Inferior parietal cortex (tissue), 1 donor: ENCODE data around the gene APPL2.
"Not testable (repeated sequence)": the region's sequence is repeated elsewhere in the genome, so short reads cannot be mapped to it uniquely, and the experiment has no call there.

Experiments
- DNase-seq: peaks from one replicate; pipeline ENCODE4 v3.0.0-alpha.2; 2016; ENCODE audit errors: extremely low spot score

The APPL2 gene

DNA sequence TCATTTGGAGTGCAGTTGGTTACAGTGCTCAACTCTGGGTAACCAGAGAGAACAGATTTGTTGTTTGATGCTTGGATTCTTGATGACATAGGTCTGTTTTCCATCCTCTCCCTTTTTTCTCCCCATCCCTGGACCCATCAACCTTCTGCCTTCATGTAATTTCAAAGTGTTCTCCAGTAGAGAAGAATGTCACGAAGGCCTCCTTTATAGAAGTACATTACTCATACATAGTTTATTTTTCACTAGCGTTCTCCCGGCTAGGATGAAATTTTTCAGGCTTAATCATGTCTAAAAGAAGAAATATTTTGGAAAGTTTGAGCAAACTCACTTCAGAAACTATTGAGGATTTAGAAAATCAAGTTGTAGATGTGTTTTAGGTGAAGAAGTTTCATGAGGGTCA lies 20.9 kb upstream of the APPL2 start:
- no peak for DNase-seq

GRCh38 chr12:105256431-105256830 lies 20.5 kb upstream of the APPL2 start:
- not testable (repeated sequence) for DNase-seq

GRCh38 chr12:105256011-105256410 lies 20.0 kb upstream of the APPL2 start:
- DNase-seq, result no peak

DNA sequence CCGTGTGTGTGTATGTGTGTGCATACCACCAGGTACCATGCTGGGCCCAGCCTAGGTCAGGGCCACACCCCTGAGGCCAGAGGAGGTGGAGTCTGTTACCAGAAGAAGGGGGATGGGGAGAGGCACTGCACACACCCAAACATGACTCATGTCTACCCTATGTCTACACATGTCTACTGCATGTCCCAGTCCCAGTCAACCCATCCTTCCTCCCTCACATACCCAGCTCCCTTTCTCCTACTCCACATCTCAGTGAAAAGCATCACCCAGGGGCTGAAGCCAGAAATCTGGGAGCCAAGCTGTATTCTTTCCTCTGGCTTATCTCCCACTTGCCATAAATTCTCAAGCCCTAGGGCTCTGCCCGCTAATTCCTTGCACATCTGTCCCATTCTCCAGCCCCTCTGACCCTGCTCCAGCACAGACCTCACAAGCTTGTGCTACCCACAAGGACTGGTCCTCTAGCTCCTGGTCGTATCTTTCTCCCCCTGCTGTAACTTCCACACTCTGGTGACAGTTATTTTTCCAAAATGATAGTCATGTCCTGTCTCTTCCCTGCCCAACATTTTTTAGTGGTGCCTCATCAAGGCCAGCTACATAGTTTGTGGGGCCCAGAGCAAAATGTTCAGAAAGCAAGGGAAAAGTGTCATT lies 18.0 kb upstream of the APPL2 start:
- DNase-seq, result no peak

GRCh38 chr12:105252901-105253300 lies 16.9 kb upstream of the APPL2 start:
- DNase-seq, result no peak

- not testable (repeated sequence) for DNase-seq
Observed at GRCh38 chr12:105245776-105246427, 9.9 kb upstream of the APPL2 start.

GRCh38 chr12:105245291-105245690 lies 9.3 kb upstream of the APPL2 start:
- no peak for DNase-seq

GRCh38 chr12:105240228-105240627 lies 4.3 kb upstream of the APPL2 start:
- no peak for DNase-seq

GRCh38 chr12:105239304-105239703 lies 3.3 kb upstream of the APPL2 start:
- DNase-seq, result no peak

DNA sequence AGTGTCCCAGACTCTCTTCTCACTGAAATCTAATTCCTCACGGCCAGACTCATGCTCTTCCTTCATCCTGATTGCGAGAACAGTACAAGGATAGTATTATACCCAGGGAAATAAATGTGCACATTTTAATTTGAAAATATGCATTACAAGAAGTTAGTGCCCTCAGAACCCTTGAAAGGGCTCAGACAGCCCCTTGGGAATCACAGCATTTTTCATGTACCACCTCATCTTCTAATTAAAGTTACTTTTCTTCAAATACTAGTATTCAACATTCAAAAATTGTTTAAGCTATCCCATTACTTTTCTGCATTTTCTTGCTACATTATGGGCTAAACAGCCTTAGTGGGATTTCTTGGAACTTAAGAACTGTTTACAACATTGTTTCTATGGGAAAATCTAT lies 1.7 kb upstream of the APPL2 start:
- no peak for DNase-seq

GRCh38 chr12:105235281-105235731 lies 668 bp downstream of the APPL2 start:
- DNase-seq, result no peak

GRCh38 chr12:105234197-105234596 lies 1.8 kb downstream of the APPL2 start:
- no peak for DNase-seq

DNA sequence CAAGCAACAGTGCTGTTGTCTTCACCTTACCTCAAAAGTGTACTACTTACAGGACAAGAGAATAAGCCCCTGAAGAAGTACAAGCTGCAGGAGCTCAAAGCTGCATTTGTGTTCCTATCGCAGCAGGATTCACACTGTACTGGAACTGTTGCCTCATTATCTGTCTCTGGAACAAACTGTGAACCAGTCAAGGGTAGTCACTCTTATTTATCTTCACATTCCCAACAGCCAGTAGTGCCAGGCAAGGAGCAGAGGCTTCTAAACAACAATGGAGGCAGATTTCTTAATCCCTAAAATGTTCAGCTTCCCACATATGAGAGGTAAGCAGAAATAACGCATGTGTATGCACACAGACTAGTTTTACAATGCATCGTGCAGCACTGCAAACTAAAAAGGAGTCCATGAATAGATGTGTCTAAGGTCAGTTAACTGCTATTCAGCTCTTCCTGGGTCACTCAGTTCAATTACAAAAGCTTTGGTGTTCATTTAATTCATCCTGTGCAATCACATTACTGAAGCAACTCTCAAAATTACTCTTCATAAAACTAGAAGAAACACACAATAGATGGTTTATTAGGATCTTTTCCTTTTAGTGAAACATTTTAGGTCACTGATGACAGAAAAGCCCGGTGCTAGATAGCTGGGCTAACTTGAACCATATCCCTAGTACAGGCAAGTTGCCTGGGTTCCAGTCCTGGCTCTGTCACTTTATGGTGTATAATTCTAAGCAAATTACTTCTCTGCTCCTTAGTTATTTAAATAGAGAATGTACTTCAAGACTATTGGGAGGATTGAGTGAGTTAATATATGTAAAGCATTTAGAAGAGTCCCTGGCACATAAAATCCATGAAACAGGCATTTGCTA lies 2.7 kb downstream of the APPL2 start:
- peak; percentile 45 for DNase-seq

- no peak for DNase-seq
Observed at GRCh38 chr12:105231396-105231795, 4.6 kb downstream of the APPL2 start.

- no peak for DNase-seq
Observed at GRCh38 chr12:105229371-105229770, 6.6 kb downstream of the APPL2 start.

DNA sequence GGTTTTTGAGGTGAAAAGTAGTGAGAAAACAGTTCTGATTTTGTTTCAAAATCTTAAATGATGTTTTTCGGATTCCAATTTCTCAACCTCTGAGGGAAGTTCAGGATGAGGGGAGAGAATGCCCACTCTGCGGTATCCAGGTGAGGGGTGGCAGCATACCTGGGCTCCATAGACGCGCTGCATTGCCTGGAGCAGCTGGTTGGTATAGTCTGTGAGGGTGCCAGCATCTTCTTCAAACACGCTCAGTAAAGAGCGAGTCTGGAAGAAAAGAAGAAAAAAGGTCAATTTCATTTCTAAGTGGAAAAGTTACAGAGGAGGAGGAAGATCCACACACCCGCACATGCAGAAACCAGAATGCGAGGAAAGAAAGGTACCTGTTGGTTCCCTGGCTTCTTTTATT lies 7.0 kb downstream of the APPL2 start:
- no peak for DNase-seq

DNA sequence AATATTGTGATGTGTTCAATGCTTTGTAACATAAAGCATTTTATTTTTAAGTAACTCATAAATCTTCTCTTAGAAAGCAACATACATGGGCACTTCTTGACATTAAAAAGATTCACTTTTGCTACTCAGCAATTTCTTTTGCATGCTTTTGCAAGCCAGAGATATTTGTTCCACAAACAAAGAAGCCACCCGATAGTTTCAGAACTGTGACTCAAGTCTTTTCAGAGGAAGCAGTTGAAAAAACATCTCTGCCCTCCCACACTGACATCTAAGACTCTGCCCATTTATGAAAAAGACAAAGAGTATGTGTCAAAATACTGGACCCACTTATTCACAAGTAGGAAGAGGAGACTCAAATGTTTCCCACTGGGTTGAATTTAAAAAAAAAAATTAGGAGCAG lies 7.5 kb downstream of the APPL2 start:
- no peak for DNase-seq

DNA sequence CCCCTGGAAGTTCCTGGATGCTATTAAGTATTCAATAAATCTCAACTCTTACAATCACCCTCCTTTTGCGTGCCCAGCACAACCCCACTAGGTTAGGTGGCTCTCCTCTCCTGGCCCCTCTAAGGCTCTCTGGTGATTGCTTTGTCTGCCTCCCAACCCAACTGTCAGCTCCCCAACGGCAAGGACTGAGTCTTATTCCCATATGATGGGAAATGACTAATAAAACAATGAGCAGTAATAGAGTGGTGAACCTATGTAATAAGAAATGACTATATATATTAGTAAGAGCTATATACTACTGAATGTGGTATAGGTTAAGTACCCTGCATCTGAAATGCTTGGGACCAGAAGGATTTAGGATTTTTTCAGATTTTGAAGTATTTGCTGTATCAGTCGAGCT lies 8.1 kb downstream of the APPL2 start:
- DNase-seq, result no peak

- peak; percentile 73 for DNase-seq
Observed at GRCh38 chr12:105226219-105226618, 9.8 kb downstream of the APPL2 start.

GRCh38 chr12:105225505-105226015 lies 10.4 kb downstream of the APPL2 start:
- DNase-seq, result no peak

DNA sequence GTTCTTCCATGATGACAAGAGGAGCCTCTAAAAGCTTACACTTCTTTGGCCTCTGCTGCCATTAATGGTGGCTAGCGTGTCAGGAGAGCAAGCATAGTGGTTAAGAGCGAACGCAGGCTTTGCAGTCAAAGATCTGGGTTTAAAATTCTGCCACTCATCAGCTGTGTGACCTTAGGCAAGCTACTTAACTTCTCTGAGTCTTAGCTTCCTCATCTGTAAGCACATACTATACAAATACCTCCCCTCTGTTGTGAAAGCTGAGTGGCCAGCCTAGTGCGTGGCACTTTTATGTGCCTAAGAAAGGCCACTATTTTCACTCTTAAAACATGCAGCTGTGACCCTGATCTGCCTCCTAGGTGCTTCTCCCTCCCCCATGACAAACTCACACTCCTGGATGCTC lies 11.6 kb downstream of the APPL2 start:
- DNase-seq, result no peak

DNA sequence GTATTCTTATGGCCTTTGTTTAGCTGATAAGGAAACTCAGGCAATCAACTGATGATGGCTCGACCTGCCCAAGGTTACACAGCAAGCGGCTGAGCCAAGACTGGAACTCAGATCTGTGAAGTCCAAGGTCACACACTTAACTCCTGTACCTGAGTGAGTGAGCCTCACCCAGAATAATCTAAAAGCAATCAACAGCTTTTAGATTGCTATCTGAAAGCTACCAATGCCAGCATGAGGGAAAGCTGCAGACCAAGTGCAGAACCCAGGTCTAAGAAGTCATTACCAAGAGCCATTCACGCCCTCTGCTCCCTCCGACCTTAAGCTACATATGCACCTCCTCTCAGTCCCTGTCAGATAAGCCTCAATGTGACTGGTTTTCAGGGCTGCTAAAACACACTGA lies 12.1 kb downstream of the APPL2 start:
- no peak for DNase-seq
